Right atrium auricular region (tissue), 2 donors: Measurements from ENCODE around the gene PHC1. TPM values are rescaled to one million over a fixed set of nuclear protein-coding genes. Genes with fewer than 3 reads are reported as not detected.
A peak's percentile ranks its signal among the peaks of the same experiment; 100 is the strongest.
"Not testable (repeated sequence)": the region's sequence is repeated elsewhere in the genome, so short reads cannot be mapped to it uniquely, and the experiment has no call there.

ENCODE experiments used
- DNase-seq: peaks from one replicate; pipeline ENCODE4 v3.0.0-alpha.2; 2019; ENCODE audit warnings: low spot score
- H3K27ac ChIP-seq, 2 donors: fragments of 200-600 bp; sonication (generic); 1 replicate in 1 of 2; 2 replicates in 1 of 2; pipeline ENCODE4 v1.5.1; 2016 to 2019
- H3K27me3 ChIP-seq, 2 donors: fragments of 200-600 bp; sonication (generic); one replicate each; pipeline versions ENCODE4 v1.5.1 to v1.6.0; 2017 to 2019
- H3K36me3 ChIP-seq: fragments of 200-600 bp; sonication (generic); one replicate; pipeline ENCODE4 v1.5.1; 2016
- H3K4me1 ChIP-seq, 2 donors: fragments of 200-600 bp; sonication (generic); one replicate each; pipeline versions ENCODE4 v1.5.1 to v1.6.0; 2017 to 2019
- H3K4me3 ChIP-seq, 2 donors: fragments of 200-600 bp; sonication (generic); 1 replicate in 1 of 2; 2 replicates in 1 of 2; pipeline ENCODE4 v1.5.1; 2017 to 2019; ENCODE audit warnings: mild to moderate bottlenecking in 1 of 2, moderate library complexity in 1 of 2
- H3K9me3 ChIP-seq, 2 donors: fragments of 200-600 bp; sonication (generic); one replicate each; pipeline ENCODE4 v1.5.1; 2019
- total RNA-seq, 2 donors: library from RNA; depleted of rRNA; stranded (reverse); fragments of >200 nt; gene quantifications; one replicate each; pipeline ENCODE4 v1.1.0, GENCODE V29; 2016
- TF ChIP-seq, protein P1 (sequence below), 2 donors: fragments of 200-600 bp; sonication (generic); IDR thresholded peaks; one replicate each; pipeline ENCODE4 v1.5.1; 2019; ENCODE audit warnings: antibody characterized with exemption in 2 of 2

The PHC1 gene
- total RNA-seq: 10 to 100 TPM; 22.7 to 58.4 TPM

DNA sequence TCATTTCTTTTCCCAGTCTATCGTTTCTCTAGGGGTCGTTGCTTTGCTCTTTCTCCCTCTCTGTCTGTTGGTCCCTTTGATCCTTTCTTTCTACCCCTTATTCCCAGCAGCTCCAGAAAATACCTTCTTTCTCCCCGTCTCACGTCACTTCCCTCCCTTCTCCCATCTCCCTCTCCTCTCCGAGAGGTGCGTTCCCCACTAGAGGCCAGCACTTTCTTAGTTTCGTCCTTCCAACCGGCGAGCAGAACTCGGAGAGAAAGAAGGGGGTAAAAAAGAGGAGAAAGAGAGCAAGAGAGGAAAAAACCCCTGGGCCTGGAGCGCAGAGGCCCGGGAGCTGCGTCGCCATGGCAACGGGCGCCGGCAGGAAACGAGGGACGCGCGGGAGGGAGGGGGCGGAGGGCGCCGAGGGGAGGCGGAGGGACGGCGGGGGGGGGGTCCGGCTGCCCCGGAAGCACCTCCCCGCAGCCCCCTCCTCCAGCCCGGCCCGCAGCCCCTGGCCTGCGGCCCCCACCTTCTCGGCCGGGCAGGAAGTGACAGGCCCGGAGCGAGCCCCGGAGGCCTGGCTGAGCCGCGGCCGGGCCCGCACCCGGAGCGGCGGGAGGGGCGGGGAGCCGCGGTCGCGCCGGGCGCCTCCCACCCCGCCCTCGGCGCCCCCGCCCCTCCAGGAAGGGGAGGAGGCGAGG is at the start of gene PHC1:
Gene PHC1, plus strand, starts transcription at position 477 of the 683 bp plus-strand sequence. CDS start 3,169 bp downstream, outside the sequence.
- H3K27ac ChIP-seq: peak within 1 kb of the TSS; percentile 88 to 92
- H3K4me3 ChIP-seq: peak within 1 kb of the TSS; percentile 73 to 75
- peaks cover 0 to 26% of the 10 kb centered on the region in 2 donors for H3K4me1 ChIP-seq
- not testable (repeated sequence) for H3K36me3 ChIP-seq, H3K9me3 ChIP-seq, H3K27me3 ChIP-seq
- peak; percentile 75 for DNase-seq
- TF ChIP-seq, protein P1, sequence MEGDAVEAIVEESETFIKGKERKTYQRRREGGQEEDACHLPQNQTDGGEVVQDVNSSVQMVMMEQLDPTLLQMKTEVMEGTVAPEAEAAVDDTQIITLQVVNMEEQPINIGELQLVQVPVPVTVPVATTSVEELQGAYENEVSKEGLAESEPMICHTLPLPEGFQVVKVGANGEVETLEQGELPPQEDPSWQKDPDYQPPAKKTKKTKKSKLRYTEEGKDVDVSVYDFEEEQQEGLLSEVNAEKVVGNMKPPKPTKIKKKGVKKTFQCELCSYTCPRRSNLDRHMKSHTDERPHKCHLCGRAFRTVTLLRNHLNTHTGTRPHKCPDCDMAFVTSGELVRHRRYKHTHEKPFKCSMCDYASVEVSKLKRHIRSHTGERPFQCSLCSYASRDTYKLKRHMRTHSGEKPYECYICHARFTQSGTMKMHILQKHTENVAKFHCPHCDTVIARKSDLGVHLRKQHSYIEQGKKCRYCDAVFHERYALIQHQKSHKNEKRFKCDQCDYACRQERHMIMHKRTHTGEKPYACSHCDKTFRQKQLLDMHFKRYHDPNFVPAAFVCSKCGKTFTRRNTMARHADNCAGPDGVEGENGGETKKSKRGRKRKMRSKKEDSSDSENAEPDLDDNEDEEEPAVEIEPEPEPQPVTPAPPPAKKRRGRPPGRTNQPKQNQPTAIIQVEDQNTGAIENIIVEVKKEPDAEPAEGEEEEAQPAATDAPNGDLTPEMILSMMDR (IDR thresholded peaks at IDR 0.05): peak; percentile 20 to 49

DNA sequence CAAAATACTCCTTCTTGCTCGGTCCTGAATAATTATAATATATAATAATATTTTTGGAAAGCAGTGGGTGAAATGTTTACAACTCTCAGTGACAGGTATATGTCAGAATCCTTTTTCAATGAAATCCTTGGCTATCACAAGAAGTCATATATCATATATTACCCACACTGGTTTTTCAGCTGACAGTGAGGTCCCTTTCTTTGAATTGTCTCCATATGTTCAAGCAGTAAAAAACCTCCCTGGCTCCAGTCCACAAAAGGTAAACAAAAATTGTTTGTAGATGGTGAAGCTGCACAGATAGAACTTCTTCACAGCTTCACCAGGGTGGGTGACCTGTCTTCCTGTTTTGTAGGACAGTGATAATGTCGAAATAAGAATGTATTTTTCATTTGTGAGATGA is 47.9 kb upstream of the PHC1 start:
- Histone ChIP-seq H3K4me3 (no peak overlapping the region), H3K27me3 (no peaks in the 10 kb centered on the region), H3K4me1 (no peaks in the 10 kb centered on the region), H3K9me3 (no peaks in the 10 kb centered on the region), H3K36me3 (no peaks in the 10 kb centered on the region), H3K27ac (no peak overlapping the region)
- TF ChIP-seq, protein P1 (IDR thresholded peaks at IDR 0.05): no peak
- no peak for DNase-seq

DNA sequence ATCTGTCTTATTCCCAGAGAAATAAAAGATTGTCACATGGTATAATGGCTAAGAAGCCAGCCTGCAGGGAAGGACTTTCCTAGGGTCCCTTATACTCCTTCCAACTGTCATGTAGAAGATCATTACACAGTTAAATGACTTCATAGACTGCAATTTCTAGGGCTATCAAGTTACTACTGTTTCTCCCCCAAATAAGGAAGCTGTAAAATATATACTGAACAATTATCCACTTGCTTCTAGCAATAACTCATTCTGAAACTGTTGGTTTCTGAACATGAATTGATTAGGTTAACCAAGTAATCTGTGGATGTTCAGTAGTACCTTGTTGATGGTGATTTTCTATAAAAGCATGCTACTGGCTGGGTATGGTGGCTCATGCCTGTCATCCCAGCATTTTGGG is 47.3 kb upstream of the PHC1 start:
- TF ChIP-seq, protein P1 (IDR thresholded peaks at IDR 0.05): no peak
- H3K4me1 ChIP-seq: no peaks in the 10 kb centered on the region
- no peaks in the 10 kb centered on the region for H3K27me3 ChIP-seq
- H3K4me3 ChIP-seq: no peak overlapping the region
- no peaks in the 10 kb centered on the region for H3K36me3 ChIP-seq
- H3K27ac ChIP-seq: no peak overlapping the region
- DNase-seq: no peak
- no peaks in the 10 kb centered on the region for H3K9me3 ChIP-seq

DNA sequence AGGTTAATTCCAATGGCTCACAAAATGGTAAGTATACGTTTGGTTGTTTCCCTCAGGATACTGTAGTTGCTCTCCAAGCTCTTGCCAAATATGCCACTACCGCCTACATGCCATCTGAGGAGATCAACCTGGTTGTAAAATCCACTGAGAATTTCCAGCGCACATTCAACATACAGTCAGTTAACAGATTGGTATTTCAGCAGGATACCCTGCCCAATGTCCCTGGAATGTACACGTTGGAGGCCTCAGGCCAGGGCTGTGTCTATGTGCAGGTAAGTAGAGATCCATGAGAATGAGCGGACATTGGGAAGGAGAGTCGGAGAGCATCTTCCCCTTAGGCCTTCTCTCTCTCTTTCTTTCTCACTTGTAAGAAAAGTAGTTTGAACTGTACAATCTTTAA is 46.5 kb upstream of the PHC1 start:
- Histone ChIP-seq H3K4me3 (no peak overlapping the region), H3K27me3 (no peaks in the 10 kb centered on the region), H3K27ac (no peak overlapping the region), H3K36me3 (no peaks in the 10 kb centered on the region), H3K4me1 (no peaks in the 10 kb centered on the region), H3K9me3 (no peaks in the 10 kb centered on the region)
- no peak for DNase-seq
- TF ChIP-seq, protein P1 (IDR thresholded peaks at IDR 0.05): no peak

DNA sequence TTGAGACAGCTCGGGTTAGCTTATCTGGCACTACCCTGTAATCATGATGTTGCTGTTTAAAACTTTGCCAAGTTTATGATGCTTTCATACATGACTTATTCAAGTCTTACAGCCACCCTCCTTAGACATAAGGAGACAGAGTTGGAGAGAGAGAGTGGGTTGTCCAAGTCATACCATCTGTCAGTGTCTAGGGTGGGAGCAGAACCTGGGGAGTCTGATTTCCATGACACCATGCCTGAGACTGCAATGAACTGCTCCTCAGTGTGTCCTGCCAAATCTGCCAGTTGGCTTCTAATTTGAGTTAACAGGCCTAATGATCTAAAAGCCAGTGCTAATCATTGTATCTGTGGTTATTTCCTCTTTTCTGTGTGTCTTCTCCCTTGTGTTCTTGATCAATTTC is 43.7 kb upstream of the PHC1 start:
- H3K4me1 ChIP-seq: no peaks in the 10 kb centered on the region
- no peak overlapping the region for H3K27ac ChIP-seq
- TF ChIP-seq, protein P1 (IDR thresholded peaks at IDR 0.05): no peak
- H3K9me3 ChIP-seq: no peaks in the 10 kb centered on the region
- DNase-seq: no peak
- H3K36me3 ChIP-seq: no peaks in the 10 kb centered on the region
- H3K27me3 ChIP-seq: no peaks in the 10 kb centered on the region
- H3K4me3 ChIP-seq: no peak overlapping the region

DNA sequence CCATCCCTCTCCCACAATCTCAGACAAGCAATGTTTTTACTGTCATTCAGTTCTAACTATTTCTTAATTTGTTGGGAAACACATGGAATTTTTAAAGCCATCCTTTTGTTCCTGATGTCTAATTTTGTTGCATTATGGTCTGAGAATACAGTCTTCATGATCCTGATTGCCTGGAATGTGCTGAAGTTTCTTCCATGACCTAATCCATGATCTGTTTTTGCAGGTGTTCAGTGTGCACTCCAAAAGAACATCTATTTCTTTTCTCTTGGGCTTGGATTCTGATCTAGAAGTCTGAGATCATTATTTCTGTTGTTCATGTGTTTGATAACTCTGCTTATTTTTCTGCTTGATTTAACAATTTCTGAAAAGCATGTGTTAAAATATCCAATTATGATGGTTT is 43.2 kb upstream of the PHC1 start:
- TF ChIP-seq, protein P1 (IDR thresholded peaks at IDR 0.05): no peak
- no peak for DNase-seq
- Histone ChIP-seq H3K9me3 (no peaks in the 10 kb centered on the region), H3K4me3 (no peak overlapping the region), H3K27ac (no peak overlapping the region), H3K36me3 (no peaks in the 10 kb centered on the region), H3K4me1 (no peaks in the 10 kb centered on the region), H3K27me3 (no peaks in the 10 kb centered on the region)
